Hepatocyte (in vitro differentiated cells): ENCODE data around the gene C10orf105.

ENCODE experiments used
- EZH2 ChIP-seq: fragments of 200-600 bp; sonication (generic); IDR thresholded peaks from 2 replicates; pipeline ENCODE4 v1.6.1; 2016; ENCODE audit warnings: antibody characterized with exemption, mild to moderate bottlenecking, borderline replicate concordance
- TF ChIP-seq, protein P1 (sequence below): fragments of 200-600 bp; sonication (generic); IDR thresholded peaks from 2 replicates; pipeline ENCODE4 v1.5.1; 2016; ENCODE audit warnings: antibody characterized with exemption, mild to moderate bottlenecking; ENCODE audit not compliant: poor library complexity

DNA sequence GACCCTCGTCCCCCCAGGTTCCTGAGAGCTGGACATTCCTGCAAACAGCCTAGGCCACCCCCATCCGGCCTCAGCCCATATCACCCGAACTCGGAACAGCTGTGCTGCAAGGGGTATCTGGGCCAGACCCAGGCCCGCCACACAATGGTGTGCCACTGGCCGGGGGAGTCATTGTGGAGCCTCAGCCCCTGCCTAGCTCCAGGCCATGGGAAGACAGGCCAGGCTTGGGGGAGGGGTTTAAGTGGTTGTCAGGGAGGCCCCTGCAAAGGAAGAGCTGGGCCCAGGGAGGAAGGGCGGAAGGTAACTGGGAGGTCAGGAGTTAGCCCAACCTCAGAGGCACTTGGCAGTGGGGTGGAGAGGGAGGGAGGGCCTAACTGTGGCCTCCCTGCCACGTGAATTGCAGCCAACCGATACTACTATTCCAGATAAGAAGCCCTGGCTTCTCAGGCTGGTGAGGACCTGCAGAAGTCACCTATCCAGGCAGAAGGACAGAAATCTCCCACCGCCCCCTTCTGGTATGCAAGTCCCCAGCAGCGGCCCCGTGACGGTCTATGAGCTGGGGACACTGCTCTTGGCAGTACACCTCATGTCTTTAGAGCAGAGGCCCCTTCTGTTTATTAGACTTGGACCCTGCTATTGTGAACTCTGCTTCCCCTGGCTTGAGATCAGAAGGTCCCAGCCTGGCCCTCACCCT is 26.9 kb upstream of the C10orf105 start:
- TF ChIP-seq, protein P1, sequence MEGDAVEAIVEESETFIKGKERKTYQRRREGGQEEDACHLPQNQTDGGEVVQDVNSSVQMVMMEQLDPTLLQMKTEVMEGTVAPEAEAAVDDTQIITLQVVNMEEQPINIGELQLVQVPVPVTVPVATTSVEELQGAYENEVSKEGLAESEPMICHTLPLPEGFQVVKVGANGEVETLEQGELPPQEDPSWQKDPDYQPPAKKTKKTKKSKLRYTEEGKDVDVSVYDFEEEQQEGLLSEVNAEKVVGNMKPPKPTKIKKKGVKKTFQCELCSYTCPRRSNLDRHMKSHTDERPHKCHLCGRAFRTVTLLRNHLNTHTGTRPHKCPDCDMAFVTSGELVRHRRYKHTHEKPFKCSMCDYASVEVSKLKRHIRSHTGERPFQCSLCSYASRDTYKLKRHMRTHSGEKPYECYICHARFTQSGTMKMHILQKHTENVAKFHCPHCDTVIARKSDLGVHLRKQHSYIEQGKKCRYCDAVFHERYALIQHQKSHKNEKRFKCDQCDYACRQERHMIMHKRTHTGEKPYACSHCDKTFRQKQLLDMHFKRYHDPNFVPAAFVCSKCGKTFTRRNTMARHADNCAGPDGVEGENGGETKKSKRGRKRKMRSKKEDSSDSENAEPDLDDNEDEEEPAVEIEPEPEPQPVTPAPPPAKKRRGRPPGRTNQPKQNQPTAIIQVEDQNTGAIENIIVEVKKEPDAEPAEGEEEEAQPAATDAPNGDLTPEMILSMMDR, result peak; percentile 17
- TF ChIP-seq EZH2, result no peak
